T-helper 9 cell (primary cell): ENCODE data around the gene SUMO1.

Source experiments
- DNase-seq: peaks from one replicate; pipeline ENCODE4 v3.0.0-alpha.2; 2020

Gene SUMO1

DNA sequence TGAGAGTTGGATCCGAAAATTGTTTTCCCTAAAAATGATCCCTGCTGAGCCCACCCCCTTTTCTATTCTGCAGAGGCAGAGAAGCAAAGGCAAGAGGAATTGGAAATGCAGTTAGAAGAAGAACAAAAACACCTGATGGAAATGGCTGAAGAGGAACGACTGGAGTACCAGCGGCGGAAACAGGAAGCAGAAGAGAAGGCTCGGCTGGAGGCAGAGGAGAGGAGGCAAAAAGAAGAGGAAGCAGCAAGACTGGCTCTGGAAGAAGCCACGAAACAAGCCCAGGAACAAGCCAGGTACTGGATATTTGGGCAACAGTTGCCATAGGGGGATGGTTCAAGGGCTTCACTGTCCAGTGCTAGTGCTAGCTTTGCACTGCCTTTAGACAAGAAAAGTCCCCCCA, 41.7 kb downstream of the SUMO1 start:
- no peak for DNase-seq

DNA sequence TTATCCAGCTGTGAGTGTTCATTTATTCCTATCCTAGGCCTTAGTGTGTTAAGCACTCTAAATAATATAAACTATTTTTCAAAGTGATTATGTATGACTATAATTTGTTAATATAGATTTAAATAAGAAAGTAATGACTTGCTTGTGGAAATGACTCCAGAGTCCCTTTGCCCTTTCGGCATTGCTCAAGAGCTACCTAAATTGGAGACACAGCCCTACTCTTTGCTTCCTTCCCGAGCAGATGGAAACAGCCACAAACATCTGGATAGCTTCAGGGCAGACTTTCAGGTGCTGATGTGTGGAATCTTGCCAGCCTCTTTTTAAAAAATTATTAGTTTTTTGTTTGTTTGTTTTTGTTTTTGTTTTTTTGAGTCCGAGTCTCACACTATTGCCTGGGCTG, 44.0 kb downstream of the SUMO1 start:
- no peak for DNase-seq

DNA sequence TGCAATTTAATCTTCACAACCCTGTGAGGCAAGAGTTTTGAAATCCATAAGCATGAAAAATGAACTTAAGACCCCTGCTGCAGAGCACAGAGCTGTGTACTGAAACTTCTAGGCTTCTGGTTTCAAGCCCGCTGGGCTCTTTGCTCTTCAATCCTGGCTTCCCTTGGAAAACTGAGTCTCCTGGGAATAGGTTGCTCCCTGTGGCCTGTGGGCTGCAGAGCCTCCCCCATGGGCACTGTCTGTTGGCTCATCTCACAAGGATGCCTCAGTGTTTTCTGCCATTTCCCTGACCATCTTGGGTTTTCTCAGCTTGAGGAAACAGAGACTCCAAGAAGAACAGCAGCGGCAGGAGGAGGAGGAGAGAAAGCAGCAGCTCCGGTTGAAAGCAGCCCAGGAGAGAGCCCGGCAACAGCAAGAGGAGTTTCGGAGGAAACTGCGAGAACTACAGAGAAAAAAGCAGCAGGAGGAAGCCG, 44.5 kb downstream of the SUMO1 start:
- no peak for DNase-seq

DNA sequence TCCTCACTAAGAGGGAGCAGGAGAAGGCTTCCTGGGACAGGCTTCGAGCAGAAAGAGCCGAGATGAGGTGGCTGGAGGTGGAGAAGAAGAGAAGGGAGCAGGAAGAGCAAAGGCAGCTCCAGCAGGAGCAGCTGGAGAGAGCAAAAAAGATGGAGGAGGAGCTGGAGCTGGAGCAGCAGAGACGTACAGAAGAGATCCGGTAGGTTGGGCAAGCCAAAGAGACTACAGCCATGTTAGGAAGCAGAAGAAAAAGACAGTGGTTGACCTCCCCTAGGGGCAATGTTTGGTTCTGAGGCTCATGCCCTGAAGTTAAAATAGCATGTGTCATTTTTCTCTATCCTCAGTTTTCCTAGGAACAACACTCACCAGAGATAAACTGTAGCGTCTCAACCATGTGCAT, 45.1 kb downstream of the SUMO1 start:
- no peak for DNase-seq

DNA sequence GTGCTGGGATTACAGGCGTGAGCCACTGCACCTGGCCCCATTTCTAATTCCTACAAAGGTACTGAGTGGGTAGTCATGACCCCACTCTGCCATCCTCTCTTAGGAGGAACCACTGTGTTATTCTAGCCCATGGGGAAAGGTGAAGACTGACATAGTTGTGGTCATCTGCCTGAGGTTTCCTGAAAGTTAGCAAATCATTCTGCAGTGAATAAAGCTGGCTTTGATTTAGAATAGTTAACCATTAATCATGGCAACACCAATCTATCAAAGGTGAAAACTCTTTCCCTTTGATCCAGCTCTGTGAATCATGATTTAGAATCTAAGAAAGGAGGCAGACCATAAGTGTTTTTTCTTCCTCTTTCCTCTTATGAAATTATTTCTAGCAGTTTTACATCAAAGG, 50.8 kb downstream of the SUMO1 start:
- no peak for DNase-seq

DNA sequence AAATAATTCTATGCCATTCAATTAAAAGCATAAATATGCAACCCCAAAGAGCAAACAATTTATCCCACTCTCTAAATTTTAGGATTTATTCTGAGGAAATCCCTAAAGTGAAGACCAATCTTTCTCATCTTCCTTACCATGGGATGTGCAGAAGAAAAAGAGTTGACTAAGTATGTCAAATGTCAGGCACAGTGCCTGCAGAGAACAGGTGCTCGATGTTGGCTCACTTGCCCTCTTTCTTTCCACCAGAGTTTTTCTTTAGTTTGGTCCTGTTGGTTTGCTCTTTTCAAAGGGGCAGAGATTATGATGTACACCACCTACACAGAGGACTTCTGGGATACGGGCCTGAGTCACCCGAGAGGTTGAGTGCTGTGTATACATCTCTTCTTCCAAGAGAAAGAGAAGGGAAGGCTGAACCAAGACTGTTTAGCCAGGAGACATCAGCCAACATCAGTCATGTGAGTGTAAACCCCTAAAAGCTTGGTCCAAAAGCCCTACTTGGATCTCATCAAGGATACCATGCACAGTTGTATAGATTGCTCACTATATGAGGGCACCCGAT, 51.7 kb downstream of the SUMO1 start:
- DNase-seq = no peak

DNA sequence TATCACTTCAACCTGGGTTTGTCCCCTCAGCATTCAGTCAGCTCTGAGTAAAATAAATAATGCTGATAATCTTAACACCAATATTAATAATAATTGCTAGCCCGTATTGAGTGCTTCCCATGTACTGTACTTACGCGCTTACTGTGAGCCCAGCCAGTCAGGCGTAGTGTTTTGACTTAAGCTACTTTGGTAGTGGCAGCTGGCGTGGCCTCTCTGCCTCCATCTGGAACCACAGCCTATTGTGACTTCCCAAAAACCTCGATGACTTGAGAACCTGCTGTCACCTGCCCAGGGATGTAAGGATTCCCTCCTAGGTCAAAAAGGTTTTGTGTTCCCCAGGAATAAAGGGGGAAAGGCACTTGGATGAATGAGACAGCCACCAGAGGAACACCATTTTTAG, 53.2 kb downstream of the SUMO1 start:
- DNase-seq = no peak

DNA sequence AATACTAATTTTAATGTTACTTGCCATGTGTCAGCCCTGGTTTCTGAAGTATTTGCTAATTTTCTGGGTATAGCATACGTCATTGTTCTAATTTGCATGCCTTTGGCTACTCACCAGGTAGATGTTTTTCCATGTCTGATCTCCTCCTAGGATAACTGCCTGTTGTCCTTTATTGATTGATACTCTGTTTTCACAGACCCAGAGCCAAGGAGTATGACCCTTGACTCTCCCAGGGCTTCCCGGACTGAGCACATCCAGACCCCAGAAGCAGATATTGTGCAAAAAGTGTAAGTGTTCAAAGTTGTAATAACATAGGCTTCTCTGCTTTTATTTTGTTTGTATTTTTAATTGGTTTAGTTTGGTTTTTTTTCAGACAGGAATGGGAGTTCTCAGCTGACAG, 53.8 kb downstream of the SUMO1 start:
- DNase-seq = no peak

DNA sequence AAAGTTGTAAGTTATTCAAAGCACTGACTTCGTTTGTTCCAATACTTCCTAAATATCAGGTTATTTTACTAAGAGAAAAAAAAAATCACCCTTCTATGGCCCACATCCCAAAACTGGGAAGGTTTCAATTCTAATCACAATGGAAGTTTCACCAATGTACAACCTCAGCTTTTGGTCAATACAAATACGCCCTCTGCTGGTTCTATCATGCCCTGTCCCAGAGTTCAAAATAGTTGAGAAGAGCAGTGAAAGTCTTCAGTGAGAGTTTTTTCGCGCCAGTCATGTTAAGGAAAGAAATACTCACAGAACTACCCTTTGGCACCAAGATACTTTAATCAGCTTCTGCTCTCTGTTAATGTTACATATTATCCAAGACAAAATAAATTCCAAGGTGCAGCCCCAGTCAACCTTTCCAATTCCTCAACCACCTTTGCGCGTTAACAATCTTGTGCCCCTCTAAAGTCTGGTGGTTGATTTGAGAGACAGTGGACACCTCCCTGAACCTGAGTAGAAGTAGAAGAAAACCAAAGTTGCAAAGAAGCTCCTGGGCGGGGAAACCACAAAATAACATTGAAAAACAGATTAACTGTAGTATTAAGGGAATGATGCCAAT, 59.9 kb downstream of the SUMO1 start:
- peak; percentile 26 for DNase-seq

DNA sequence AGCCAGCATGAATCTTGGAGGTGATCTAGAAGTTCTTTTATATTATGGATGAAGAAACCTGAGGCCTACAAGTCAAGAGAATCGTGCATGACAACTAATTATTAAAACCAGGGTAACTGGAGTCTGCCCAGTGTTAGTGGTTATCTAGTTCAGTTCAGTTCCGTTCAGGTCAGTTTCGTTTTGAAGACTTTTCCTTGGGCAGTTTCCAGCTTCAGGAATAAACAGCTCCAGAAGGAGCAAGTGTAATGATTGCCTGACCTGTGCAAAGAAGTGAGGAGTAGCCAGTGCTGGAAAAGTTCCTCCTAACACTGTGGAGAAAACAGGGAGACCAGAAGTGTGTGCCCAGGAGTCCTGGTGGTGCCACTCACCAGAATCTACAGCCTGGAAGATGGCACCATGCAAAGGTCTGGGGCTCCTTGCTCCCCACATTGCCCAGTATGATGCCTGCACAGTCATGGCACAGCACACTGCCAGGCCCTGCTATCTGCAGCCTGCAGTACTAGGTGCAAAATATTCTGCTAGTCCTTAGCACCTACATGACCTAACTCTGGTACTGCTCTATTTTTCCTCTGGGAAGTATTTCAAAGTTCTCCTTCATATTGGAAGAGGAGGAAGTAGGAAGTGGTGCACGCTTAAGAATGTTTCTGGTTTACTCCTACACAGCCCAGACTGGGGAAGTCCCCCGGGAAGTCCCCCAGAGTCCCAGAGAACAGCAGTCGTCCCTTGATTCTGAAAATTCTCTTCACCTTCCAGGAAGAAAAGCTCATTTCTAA, 65.8 kb downstream of the SUMO1 start:
- DNase-seq = no peak

DNA sequence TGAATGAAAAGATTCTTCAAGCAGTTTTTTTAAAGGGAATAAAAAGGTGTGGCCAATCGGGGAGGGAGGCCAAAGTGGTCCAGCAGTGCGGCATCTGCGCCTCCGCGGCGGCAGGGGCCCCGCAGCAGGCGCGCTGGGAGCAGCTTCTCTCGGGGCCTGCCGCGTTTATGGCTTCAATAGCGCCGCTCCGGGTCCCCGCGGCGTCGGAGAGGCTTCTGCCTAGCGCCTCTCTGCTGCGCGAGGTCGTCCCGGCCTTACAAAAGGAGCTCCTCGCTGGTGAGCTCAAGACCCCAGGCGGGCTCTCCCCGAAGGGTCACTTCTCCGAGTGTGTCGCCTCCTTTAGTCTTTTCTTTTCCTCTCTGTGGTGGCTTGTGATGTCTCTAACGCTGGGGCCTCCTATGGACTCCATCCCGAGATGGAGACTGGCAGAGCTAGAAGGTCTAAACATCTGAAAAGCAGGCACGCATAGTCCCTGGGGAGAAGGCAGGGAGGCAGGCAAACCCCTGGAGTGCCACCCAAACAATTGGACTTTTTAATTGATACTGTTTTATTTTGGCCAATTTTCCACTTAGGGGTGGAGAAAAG, 67.1 kb downstream of the SUMO1 start:
- no peak for DNase-seq

DNA sequence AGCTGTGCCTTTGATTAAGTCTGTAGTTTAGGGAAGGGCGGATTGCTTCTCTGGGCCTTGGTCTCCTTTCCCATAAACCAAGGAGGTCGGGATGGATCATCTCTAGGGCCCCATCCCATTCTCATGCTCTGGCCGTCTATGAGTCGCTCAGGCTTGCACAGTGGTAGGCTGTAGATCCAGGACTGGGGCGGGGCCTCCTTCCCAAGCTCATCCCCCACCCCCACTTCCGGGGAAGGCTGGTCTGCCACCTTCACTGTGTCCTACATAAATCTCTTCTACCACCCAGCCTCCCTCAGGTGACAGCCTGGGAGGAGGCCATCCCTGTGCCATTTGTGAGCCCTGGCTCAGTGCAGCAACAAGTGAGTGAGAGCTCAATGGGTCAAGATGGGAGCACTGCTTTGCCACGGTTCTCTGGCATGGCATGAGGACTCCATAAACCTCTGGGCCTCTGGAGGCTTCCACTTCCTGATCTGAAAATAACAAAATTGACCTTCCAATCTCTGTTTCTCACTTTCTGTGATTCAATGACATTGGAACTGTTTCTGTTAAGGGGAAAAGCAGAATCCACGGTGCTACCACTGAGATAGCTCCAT, 68.5 kb downstream of the SUMO1 start:
- DNase-seq = no peak

DNA sequence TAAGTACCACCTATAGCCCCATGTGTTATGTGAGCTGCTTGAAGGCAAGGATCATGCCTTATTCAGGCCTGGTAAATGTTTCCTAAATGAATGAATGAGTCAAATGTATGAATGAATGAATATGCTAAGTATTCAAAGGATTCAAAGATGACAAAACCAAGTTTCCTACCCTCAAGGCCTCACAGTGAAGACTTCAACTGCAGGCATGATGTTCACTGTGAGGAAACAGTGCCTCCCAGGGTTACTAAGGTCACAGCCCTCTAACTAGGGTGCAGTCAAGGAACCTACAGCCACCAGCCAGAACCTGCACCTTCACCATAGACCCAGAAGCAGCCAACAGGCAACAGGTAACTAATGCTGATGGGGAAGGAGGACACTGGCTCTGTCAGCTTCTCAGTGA, 69.3 kb downstream of the SUMO1 start:
- no peak for DNase-seq

DNA sequence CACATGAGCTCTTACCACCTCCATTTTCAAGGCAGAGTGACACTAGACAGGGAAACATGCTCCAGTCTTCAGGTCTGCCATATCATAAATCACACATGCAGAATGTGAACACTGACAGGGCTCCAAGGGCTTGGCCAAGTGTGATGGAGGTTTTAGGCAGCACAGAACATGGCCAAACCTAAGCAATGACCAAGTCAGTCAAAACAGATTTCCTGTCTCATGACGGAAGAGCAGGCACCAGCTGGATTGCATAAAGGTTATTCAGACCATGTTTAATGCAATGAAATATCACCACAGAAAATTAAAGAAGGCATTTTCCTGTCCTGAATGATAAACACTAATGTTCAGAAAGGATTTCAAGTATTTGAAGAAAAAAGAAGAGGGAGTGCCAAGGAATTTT, 72.5 kb downstream of the SUMO1 start:
- DNase-seq = no peak

DNA sequence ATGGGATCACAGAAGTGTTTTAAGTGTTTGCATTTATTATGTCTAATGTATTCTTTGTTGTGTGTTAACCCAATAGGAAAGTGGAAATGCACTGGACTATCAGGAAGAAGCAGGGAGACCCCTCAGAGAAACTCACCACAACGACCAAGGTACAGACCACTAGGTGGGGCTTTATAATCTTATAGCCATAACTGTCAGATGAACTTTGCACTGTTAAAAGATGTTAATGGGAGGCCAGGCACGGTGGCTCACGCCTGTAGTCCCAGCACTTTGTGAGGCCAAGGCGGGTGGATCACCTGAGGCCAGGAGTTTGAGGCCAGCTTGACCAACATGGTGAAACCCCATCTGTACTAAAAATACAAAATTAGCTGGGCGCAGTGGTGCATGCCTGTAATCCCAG, 73.2 kb downstream of the SUMO1 start:
- no peak for DNase-seq

DNA sequence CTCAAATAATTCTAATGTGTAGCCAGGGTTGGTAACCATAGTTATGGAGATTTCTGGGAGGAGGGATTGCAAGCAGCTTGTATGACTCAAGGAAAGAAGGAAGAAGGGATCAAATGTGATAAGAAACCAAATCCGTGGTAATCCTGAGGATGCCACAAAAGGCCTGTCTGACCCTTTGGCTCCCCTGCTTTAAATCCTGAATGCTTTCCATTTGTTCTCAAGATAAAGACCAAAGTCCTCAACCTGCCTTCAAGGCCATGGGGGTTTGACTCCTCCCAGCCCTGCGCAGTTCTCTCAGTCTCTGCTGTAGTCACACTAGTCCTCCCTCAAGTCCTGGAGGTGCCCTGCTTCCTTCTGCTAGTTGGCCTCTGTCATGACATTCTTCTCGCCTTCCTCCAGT, 74.0 kb downstream of the SUMO1 start:
- no peak for DNase-seq

DNA sequence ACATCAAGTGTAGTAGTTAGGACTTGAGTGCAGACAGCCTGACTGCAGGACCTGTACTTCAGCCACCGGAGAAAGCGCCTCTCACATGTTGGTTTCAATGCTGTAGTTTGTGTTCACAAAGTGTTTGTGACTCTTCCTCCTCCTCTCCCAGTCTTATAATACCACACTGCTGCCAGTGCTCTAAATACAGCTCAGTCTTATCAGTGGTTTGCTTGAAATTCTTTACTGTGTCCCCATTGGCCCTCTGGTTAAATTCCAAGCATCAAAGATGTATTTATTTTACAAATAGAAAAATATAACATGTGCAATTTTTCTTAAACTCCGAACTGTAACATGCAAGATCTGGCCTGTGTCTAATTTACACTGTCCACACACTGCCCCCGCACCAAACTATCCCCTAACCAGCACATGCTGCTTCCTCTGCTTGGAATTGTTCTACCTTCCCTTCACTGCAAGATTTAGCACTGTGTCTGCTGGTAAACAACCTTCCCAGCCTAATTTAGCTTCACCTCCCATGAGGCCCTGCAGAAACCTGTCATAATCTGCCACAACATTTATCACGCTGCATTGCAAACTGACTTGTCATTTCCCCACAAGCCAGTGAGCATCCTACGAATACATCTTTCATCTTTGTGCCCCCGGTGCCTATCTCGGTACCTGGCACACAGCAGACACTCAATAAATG, 77.1 kb downstream of the SUMO1 start:
- DNase-seq = no peak

DNA sequence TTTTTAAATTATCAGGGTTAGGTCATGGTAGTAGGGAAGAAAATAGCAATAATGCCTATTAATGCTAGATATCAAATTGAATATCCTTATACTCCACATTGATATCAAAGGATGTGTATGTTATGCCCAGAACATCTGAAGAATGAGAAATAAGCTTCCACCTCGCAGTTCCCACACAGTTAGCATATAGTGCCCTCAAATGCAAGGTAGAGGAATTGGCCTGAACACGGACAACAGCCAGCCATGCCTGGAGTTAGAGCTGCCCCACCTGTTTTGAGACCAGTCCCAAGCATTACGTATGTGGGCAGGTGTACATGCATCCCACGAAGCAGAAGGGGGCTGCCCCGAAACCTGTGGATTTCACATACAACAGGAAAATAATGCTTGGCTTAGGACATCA, 79.6 kb downstream of the SUMO1 start:
- no peak for DNase-seq

DNA sequence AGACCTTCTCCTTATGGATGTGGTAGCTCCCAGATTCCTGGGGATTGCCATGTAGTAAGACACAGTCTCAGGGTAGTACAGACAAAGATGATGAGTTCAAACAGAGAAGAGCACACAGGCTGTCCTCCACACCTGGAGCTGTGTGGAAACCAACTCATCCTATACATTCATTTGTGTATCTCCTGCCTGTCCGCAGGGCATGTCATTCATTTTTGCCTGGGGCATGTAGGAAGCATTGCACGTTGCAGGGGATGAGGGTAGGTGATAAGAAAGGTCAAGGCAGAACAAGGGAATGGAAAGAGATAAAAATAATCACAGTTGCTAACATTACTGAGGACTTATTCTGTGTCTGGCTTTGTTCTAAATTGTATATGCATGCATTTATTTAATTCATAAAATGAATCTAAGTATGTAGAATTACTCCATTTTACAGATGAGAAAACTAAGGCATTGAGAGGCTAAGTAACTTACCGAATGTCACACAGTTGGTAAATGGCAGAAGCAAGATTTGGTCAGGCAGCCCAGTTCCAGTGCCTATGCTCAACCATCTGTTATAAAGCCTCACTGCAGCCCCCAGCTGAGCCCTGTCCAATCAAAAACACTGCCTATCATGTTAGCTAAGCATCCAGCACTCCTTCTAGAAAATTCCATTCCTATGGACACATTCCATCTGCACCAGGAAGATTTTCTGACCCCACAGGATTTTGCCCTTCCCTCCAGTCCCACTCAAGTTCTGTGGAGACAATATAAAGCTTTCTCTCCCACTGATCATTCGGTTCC, 81.0 kb downstream of the SUMO1 start:
- DNase-seq = no peak
